H7 (cell line): Measurements from ENCODE around the gene OPRL1. TPM values are rescaled to one million over a fixed set of nuclear protein-coding genes. Genes with fewer than 3 reads are reported as not detected.

Experiments used
- DNase-seq: peaks from one replicate; pipeline ENCODE4 v3.0.0; 2012
- H3K27me3 ChIP-seq: 2 replicates; pipeline ENCODE4 v1.6.0; 2011; ENCODE audit warnings: mild to moderate bottlenecking, low read length; ENCODE audit not compliant: control insufficient read depth, insufficient read depth
- H3K36me3 ChIP-seq: replicated peaks from 2 replicates; pipeline ENCODE4 v1.5.1; 2011; ENCODE audit warnings: low read length; ENCODE audit not compliant: control insufficient read depth, insufficient read depth
- H3K4me3 ChIP-seq: 2 replicates; pipeline ENCODE4 v1.5.1; 2011; ENCODE audit warnings: low read depth, mild to moderate bottlenecking, control low read depth, low read length, moderate library complexity; ENCODE audit not compliant: insufficient read depth
- total RNA-seq: library from RNA; depleted of rRNA; stranded (reverse); fragments of >200 nt; shearing (Covaris generic); gene quantifications from 2 replicates; pipeline ENCODE4 v1.2.3, GENCODE V29; 2014

OPRL1 gene
- total RNA-seq, 1 experiment from 2014 or later: 2.4 TPM

DNA sequence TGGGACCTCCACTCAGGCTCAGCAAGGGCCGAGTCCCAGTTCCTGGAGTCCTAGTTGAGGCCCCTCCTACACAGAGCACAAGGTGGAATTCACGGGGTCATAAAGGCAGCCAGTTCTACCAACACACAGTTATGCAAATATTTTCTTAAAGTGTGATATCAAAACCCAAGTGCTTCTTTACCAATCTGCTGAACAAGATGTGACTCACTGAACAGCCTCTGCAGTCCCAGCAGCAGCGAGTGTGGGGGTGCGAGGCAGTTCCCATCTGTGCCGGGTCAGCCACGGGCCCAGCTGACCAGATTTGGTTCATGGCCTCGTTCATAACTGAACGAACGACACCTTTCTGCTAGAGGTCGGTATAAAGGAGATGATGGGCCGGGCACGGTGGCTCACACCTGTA, 21.3 kb upstream of the OPRL1 start:
- H3K36me3 ChIP-seq: no peaks in the 10 kb centered on the region
- no peak overlapping the region for H3K4me3 ChIP-seq
- DNase-seq: no peak
- H3K27me3 ChIP-seq: no peaks in the 10 kb centered on the region; the same call in 1 of the 2 replicates

DNA sequence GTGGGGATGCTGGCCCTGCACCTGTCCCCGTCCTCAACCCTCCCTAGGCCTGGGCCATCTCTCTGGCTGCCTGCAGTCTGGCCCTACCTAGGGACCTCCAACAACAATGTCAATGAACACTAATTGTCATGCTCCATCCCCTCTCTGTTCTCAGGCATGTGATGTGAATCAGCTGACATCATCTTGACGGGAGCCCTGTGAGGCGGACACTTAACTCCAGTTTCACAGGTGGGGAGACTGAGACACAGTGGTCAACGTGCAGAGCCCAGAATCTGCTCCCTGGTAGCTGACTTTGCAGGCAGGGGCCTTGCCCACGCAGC, 17.6 kb upstream of the OPRL1 start:
- Histone ChIP-seq H3K27me3 (no peaks in the 10 kb centered on the region), H3K36me3 (no peaks in the 10 kb centered on the region), H3K4me3 (peak overlapping the region; percentile 89)
- no peak for DNase-seq

DNA sequence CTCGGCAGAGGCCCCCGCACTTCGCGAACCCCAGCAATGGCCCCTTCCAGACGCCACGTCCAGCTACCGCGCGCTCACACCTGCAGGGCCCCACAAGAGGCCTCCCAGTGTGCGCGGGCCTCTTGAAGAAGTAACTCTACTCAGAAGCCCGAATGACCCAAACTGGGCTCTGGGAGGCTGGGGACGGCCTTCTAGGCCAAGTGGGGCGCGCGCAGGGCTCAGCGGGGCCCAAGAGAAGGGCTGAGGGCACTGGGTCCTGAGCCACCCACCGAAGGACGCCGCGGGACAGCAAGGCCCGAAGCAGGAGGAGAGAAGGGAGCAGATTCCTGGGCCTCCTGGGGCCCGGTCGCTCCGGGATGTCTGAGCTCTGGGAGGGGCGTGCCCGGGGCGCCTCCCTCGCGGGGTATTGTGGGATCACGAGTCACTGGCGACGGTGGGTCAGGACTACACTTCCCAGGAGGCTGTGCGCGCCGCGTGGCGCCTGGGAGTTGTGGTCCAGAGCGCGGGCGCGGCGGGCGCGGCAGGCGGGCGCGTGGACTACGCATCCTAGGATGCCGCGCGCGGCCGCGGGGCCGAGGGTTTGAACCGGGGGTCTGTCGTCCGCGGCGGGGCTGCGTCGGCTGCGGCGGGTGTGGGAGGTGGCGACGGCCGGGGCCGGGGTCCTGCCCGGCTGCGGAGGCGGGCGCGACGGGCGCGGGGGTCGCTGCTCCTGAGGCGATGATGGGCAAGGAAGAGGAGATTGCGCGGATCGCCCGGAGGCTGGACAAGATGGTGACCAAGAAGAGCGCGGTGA, 17.1 kb upstream of the OPRL1 start, which contains the start of gene TCEA2:
Gene TCEA2 (plus strand): TSS at position 603 of the 793 bp plus-strand sequence. CDS start 115 bp downstream, at position 718.
- no peaks in the 10 kb centered on the region for H3K27me3 ChIP-seq
- H3K4me3 ChIP-seq: peak within 1 kb of the TSS; percentile 89
- no peaks in the 10 kb centered on the region for H3K36me3 ChIP-seq
- peak; percentile 99 for DNase-seq

DNA sequence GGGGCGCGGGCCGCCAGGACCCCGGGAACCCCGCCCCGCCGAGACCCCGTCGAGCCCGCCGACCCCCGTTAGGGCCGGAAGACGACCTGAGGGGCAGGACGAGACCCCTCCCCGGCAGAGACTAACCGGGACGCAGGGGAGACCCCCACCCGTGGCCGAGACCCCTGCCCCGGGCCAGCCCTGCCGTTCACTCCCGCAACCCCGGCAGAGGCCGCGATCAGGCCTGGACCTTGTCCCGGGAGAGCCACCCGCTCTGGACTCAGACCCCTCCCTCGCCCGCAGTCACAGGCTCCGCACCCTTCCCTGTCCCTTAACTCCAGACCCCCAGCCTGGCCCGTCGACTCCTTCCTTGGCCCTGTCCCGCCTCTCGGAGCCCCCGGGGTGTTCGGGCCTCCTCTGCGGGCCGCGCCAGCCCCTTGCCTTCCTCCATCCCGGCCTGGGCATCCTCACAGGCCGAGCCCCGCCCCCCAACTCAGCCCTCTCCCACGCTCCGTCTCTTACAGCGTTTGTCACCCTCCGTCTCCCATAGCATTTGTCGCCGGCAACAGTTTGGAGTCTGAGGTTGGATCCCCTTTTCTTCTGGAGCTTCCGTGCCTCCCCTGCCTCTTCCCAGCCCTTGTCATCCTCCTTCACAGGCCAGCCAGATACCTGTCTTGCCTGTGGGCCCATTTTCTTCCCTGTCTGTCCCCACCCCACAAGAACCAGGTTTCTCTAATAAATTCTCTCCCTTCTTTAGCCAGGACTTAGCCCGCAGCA, 16.3 kb upstream of the OPRL1 start:
- Histone ChIP-seq H3K4me3 (peak overlapping the region; percentile 89), H3K27me3 (no peaks in the 10 kb centered on the region), H3K36me3 (no peaks in the 10 kb centered on the region)
- DNase-seq: peak; percentile 89

DNA sequence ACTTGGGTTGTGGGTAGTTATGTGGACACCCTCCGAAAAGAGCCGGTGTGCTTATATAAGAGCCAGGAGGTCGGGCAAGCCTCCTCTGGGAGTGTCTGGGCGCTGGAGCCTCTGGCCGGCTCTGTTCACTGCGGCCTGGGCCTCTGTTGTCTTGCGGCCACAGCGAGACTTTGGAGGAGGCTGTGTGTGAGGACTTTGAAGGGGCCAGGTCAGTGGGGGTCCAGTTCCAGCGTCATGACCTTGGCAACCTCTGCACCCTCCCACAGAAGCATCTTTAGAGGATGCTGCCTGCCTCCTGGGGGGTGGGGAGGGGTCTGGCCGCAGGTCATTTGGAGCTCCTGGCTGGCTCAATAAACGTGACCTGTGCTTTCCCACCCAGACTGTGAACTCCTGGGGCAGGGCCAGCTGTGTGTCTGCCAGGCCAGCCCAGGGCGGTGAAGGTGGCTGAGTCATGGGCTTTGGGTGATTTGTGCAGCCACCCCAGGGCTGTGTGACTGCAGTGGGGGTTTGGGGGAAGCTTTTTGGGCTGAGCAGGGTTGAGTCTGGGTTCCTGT, 15.7 kb upstream of the OPRL1 start:
- Histone ChIP-seq H3K36me3 (no peaks in the 10 kb centered on the region), H3K27me3 (no peaks in the 10 kb centered on the region), H3K4me3 (peak overlapping the region; percentile 89; the same call in 1 of the 2 replicates)
- no peak for DNase-seq

DNA sequence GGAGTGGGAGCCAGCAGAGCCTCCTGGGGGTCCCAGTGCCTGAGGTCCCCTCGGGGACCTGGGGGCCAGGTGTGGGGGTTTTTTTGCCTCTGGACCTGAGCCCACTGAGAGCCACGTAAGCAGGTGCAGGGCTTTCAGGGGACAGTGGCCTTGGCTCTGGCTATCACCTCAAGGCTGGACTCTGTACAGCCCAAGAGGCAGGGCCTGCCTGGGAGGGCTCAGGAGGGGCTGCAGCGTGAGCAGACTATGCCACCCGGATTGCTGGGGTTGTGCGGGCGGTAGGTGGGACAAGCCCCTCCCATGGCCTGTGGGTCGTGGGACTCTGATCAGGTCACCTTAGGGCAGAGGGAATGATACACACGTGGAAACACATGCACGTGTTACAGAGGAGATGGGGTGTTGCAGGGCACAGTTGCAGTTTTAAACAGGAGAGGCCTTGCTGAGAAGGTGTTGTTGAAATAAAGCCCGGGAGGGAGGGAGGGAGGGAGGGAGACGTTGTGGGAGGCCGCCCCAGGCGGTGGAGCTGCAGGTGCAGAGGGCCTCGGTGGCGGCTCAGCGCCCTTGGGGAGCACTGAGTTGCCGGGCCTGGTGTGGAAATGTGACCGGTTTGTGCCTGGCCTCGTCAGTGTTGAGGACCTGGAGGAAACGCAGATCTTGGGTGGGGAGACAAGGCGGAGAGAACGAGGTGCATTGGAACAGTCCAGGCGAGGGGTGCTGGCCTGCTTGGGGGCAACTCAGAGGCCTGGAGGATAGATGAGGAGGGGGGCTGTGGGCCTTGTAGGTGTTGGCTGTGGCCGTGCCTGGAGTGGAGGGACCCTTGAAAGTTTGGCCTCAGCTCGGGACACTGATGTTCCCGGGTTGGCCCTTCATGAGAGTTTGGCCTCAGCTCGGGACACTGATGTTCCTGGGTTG, 14.6 kb upstream of the OPRL1 start:
- no peak for DNase-seq
- no peak overlapping the region for H3K4me3 ChIP-seq
- H3K27me3 ChIP-seq: no peaks in the 10 kb centered on the region
- H3K36me3 ChIP-seq: no peaks in the 10 kb centered on the region; the same call in 1 of the 2 replicates

DNA sequence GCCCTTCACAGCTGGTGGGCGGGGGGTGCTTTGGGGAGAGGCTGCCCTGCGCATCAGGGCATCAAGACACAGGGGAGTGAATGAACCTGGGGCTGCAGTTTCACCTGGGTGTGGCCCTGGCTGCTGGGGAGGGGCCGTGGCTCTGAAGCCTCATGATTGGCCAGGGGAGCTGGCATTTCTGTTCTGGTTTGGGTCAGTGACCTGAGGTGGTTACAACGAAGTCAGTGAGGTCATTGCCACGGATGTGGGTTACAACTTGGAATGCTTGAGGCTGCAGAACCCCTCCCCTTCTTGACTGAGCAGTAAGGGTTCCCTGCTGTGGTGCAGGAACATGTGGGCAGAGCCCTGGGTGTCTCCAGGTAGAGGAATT, 13.9 kb upstream of the OPRL1 start:
- H3K36me3 ChIP-seq: no peaks in the 10 kb centered on the region; the same call in 1 of the 2 replicates
- peak; percentile 87 for DNase-seq

DNA sequence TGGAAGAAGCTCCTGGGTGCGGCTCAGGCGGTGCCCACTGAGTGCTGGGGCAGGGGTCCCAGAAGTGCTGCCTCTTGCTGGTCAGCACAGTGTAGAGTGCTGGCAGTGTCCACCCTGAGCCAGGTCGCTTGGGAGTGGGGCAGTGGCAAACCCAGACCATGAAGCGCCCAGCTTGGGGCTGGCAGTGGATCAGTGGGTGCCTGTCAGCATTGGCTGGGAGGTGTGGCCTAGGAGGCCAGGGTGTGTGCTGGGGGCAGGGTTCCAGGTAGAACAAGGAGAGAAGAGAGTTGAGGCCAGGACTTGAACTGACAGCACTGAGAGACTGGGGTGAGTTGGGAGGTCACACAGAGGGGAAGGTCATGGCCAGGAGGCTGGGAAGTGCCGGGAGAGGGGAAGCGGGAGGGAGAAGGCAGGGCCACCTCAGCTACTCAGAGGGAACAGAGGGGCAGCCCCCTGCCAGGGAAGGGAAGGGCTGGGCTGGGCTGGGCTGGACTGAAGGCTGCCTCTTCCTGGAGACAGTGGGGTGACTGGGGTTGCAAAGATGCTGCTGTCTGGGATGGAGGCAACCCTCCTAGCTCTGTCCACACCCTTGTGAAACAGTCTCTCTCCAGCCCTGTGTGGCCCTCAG, 12.8 kb upstream of the OPRL1 start:
- no peak for DNase-seq
- no peaks in the 10 kb centered on the region for H3K27me3 ChIP-seq
- no peaks in the 10 kb centered on the region; the same call in 1 of the 2 replicates for H3K36me3 ChIP-seq
- no peak overlapping the region for H3K4me3 ChIP-seq

More for the DNA sequence above, 13.9 kb upstream of the OPRL1 start:
- Histone ChIP-seq H3K4me3 (no peak overlapping the region), H3K27me3 (no peaks in the 10 kb centered on the region)

DNA sequence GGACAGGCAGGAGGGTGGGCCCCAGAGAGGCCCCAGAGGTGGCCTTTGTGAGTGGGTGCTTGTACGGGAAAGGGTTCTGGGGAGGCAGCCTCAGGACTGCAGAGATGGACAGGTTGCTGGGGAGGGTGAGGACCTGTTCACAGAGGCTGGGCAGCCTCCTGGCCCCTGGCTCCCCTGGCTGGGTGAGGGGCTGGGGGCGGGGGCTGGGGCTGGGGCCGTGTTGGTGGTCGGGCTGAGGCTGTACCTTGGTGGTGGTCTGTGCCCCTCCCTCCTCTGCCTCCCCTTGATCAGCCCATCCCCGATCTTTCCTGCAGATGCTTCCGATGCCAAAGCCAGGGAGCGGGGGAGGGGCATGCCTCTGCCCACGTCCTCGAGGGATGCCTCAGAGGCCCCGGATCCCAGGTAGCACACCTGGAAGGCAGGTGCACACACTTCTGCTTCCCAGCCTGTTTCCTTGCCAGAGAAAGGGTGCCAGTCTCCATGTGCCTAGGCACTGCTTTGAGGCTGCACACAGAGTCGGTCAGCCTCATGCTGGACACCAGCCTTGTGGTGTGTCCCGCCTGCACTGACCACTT, 12.1 kb upstream of the OPRL1 start:
- no peak overlapping the region for H3K4me3 ChIP-seq
- H3K27me3 ChIP-seq: no peaks in the 10 kb centered on the region
- no peaks in the 10 kb centered on the region; the same call in 1 of the 2 replicates for H3K36me3 ChIP-seq
- DNase-seq: peak; percentile 68

DNA sequence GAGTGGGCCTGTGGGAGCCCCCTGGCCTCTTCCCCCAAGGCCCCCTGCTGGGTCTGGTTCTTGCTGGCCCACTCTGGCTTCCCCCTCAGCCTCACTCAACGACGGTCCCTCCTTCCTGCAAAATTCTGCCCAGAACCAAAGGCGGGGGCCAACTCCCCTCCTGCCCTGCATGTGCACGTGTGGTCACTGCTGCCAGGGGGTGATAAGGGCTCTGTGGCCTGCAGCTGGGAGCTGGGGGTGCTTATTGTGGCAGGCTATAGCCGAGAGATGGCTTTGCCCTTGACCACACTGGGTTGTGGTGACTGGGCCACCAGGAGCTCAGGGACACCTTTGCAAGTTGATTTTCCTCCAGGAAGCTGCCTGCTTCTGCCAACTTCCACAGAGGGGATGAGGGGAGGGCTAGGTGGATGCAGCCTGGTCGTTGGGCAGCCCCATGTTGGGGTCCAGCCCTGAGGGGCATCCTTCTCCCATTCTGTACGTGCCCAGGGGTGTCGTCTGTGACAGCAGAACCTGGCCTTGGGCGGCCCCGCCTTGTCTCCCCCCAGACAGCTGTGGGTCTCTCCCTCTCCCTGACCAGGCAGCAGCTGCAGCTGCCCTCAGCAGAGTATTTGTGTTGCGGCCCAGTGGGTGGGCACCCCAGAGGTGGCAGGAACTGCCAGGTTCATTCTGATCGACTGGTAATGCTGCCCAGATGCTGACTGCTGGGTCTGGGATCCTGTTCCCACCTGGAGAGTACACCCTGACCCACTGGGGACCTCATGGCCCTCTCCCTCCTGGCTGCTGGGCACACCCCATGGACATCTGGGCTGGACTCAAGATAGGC, 11.3 kb upstream of the OPRL1 start:
- DNase-seq: no peak
- no peak overlapping the region for H3K4me3 ChIP-seq
- no peaks in the 10 kb centered on the region; the same call in 1 of the 2 replicates for H3K36me3 ChIP-seq

DNA sequence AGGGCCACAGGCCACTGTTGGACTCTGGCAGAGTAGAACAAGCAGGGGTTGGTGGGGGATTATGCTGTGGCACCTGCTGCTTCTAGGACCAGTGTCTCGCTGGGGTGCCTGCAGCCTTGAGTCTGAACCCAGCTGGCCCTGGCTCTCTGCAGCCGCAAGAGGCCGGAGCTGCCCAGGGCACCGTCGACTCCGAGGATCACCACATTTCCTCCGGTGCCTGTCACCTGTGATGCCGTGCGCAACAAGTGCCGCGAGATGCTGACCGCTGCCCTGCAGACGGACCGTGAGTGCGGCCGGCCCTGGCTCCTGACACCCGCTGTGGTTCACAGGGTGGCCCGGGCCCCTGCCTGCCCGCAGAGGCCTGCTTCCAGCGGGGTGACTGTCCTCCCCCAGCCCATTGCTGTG, 10.7 kb upstream of the OPRL1 start:
- no peak for DNase-seq
- Histone ChIP-seq H3K4me3 (no peak overlapping the region), H3K27me3 (no peaks in the 10 kb centered on the region)

More for the DNA sequence above, 11.3 kb upstream of the OPRL1 start:
- H3K27me3 ChIP-seq: no peaks in the 10 kb centered on the region

DNA sequence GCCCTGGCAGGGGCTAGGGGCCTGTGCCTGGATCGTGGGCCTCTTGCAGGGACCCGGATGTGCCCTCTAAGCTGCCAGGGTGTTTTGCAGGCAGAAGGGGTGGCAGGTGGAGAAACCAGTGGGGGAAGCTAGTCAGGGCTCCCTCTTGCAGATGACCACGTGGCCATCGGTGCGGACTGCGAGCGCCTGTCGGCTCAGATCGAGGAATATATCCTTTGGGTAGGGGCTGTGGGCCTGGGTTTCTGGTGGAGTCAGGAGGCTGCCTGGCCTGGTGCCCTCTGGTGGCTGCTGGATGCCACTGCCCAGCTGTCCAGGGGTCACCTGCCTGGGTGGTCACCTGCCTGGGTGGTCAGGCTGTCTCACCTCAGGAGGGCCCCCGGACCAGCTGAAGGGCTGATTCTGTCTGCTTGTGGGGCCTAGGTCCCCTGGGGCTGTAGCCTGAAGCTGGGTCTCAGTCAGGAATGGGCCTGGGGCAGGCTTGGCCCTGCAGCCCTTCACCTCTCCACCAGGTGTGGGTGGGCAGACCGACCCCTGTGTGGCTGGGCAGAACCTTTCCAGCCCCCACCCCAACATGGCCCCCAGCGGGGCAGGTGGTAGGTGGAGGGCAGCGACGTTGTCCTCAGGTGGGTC, 10.2 kb upstream of the OPRL1 start:
- DNase-seq: peak; percentile 98
- no peaks in the 10 kb centered on the region; the same call in 1 of the 2 replicates for H3K36me3 ChIP-seq

More for the DNA sequence above, 10.7 kb upstream of the OPRL1 start:
- H3K36me3 ChIP-seq: no peaks in the 10 kb centered on the region; the same call in 1 of the 2 replicates

More for the DNA sequence above, 10.2 kb upstream of the OPRL1 start:
- Histone ChIP-seq H3K4me3 (no peak overlapping the region), H3K27me3 (no peaks in the 10 kb centered on the region)
